Retinal pigment epithelial cell (primary cell): ENCODE measurements around the gene TRIP4.
"Not testable (repeated sequence)": the region's sequence is repeated elsewhere in the genome, so short reads cannot be mapped to it uniquely, and the experiment has no call there.

Experiments
- DNase-seq: peaks from one replicate; pipeline ENCODE4 v3.0.0-alpha.2; 2010; ENCODE audit warnings: low read depth
- H3K4me3 ChIP-seq: 2 replicates; pipeline ENCODE4 v1.5.1; 2011; ENCODE audit warnings: mild to moderate bottlenecking, low read length, control low read depth, moderate library complexity
- CTCF ChIP-seq: conservative IDR thresholded peaks from 2 replicates; pipeline ENCODE4 v1.5.1; 2011; ENCODE audit warnings: low read depth, low read length, control low read depth, inconsistent platforms

TRIP4 gene

GRCh38 chr15:64387562-64388168, at the start of gene TRIP4:
TRIP4 (plus strand) TSS chr15:64387836; CDS start chr15:64387864, 28 bp downstream.
- peak; percentile 91 for DNase-seq
- no peak for TF ChIP-seq CTCF

GRCh38 chr15:64340355-64340754, 47.3 kb upstream of the TRIP4 start:
- H3K4me3 ChIP-seq: no peak overlapping the region
- no peak for DNase-seq
- TF ChIP-seq CTCF: no peak

More at GRCh38 chr15:64387562-64388168, at the start of gene TRIP4:
- H3K4me3 ChIP-seq: peak within 1 kb of the TSS; percentile 96

- TF ChIP-seq CTCF: no peak
- DNase-seq: peak; percentile 67
- H3K4me3 ChIP-seq: no peak overlapping the region
Measured at GRCh38 chr15:64341961-64342360, 45.7 kb upstream of the TRIP4 start.

- no peak overlapping the region for H3K4me3 ChIP-seq
- DNase-seq: no peak
- TF ChIP-seq CTCF: no peak
Measured at GRCh38 chr15:64343222-64343621, 44.4 kb upstream of the TRIP4 start.

- no peak for DNase-seq
- TF ChIP-seq CTCF: no peak
- H3K4me3 ChIP-seq: no peak overlapping the region
Measured at GRCh38 chr15:64343841-64344240, 43.8 kb upstream of the TRIP4 start.

- H3K4me3 ChIP-seq: no peak overlapping the region
- TF ChIP-seq CTCF: no peak
- no peak for DNase-seq
Measured at GRCh38 chr15:64344651-64345294, 42.9 kb upstream of the TRIP4 start.

GRCh38 chr15:64346242-64346641, 41.4 kb upstream of the TRIP4 start:
- H3K4me3 ChIP-seq, DNase-seq: not testable (repeated sequence)
